Activated T-cell treated with anti-CD3 and anti-CD28 coated beads, Interleukin-2, amount 50 U/mL, for 4 hours (primary cell): ENCODE measurements around the gene ASIP. TPM values are rescaled to one million over a fixed set of nuclear protein-coding genes. Genes with fewer than 3 reads are reported as not detected.

ENCODE experiments used
- ATAC-seq, 2 donors: fragments of 200-7000 bp; cut with Tn5 transposase; one replicate each; pipeline ENCODE4 v1.10.0; 2021
- DNase-seq: peaks from one replicate; pipeline ENCODE4 v3.0.0-alpha.2; 2020
- H3K27me3 Mint-ChIP-seq: one replicate; pipeline ENCODE4 v1.8.0; 2021; ENCODE audit warnings: low read depth, mixed read lengths
- H3K36me3 Mint-ChIP-seq: one replicate; pipeline ENCODE4 v1.8.0; 2022; ENCODE audit warnings: mixed read lengths; ENCODE audit not compliant: insufficient read depth
- H3K4me1 Mint-ChIP-seq: one replicate; pipeline ENCODE4 v1.8.0; 2021; ENCODE audit warnings: low read depth, mixed read lengths
- H3K4me3 Mint-ChIP-seq: one replicate; pipeline ENCODE4 v1.8.0; 2021; ENCODE audit warnings: mild to moderate bottlenecking, moderate library complexity, mixed read lengths
- H3K9me3 Mint-ChIP-seq: one replicate; pipeline ENCODE4 v1.8.0; 2021; ENCODE audit warnings: mixed read lengths
- total RNA-seq, 3 donors: library from RNA; stranded (reverse); gene quantifications; one replicate each; pipeline ENCODE4 v1.2.1, GENCODE V29; 2021

ASIP gene
- total RNA-seq, 3 donors from 2014 or later, result not detected

GRCh38 chr20:34302312-34302722 lies 61.1 kb downstream of the ASIP start:
- H3K4me1 Mint-ChIP-seq, result peaks cover 18% of the 10 kb centered on the region
- peaks cover 2% of the 10 kb centered on the region for H3K36me3 Mint-ChIP-seq
- no peaks in the 10 kb centered on the region for H3K9me3 Mint-ChIP-seq
- H3K27me3 Mint-ChIP-seq, result no peaks in the 10 kb centered on the region
- H3K4me3 Mint-ChIP-seq, result peak overlapping the region; percentile 89
- ATAC-seq (no peak), DNase-seq (no peak)

GRCh38 chr20:34302723-34303533 lies 61.7 kb downstream of the ASIP start, which contains the start of gene AHCY:
TSS of gene AHCY (minus strand) at chr20:34303355. CDS start at chr20:34303270, 85 bp downstream.
- peaks cover 18% of the 10 kb centered on the region for H3K4me1 Mint-ChIP-seq
- ATAC-seq, result peak; percentile 95 to 96

GRCh38 chr20:34305333-34306230 lies 64.4 kb downstream of the ASIP start:
- DNase-seq (no peak), ATAC-seq (no peak)
- peaks cover 18% of the 10 kb centered on the region for H3K4me1 Mint-ChIP-seq
- H3K36me3 Mint-ChIP-seq, result no peaks in the 10 kb centered on the region
- no peak overlapping the region for H3K4me3 Mint-ChIP-seq
- peaks cover 3% of the 10 kb centered on the region for H3K27me3 Mint-ChIP-seq
- H3K9me3 Mint-ChIP-seq, result no peaks in the 10 kb centered on the region

More at GRCh38 chr20:34302723-34303533, 61.7 kb downstream of the ASIP start, which contains the start of gene AHCY:
- H3K36me3 Mint-ChIP-seq, result no peaks in the 10 kb centered on the region
- no peaks in the 10 kb centered on the region for H3K9me3 Mint-ChIP-seq
- peak within 1 kb of the TSS; percentile 89 for H3K4me3 Mint-ChIP-seq
- peak; percentile 90 for DNase-seq
- H3K27me3 Mint-ChIP-seq, result no peaks in the 10 kb centered on the region

GRCh38 chr20:34309691-34310090 lies 68.5 kb downstream of the ASIP start:
- Mint-ChIP-seq H3K4me1 (peaks cover 1% of the 10 kb centered on the region), H3K27me3 (peaks cover 17% of the 10 kb centered on the region), H3K36me3 (no peaks in the 10 kb centered on the region), H3K9me3 (no peaks in the 10 kb centered on the region), H3K4me3 (no peak overlapping the region)
- ATAC-seq (no peak), DNase-seq (no peak)

- ATAC-seq (no peak), DNase-seq (no peak)
- H3K27me3 Mint-ChIP-seq, result peaks cover 17% of the 10 kb centered on the region
- H3K36me3 Mint-ChIP-seq, result no peaks in the 10 kb centered on the region
- H3K9me3 Mint-ChIP-seq, result no peaks in the 10 kb centered on the region
- H3K4me1 Mint-ChIP-seq, result peaks cover 1% of the 10 kb centered on the region
- H3K4me3 Mint-ChIP-seq, result no peak overlapping the region
Measured at GRCh38 chr20:34310481-34311117, 69.4 kb downstream of the ASIP start.

GRCh38 chr20:34311118-34312023 lies 70.1 kb downstream of the ASIP start:
- Mint-ChIP-seq H3K4me1 (peaks cover 1% of the 10 kb centered on the region), H3K27me3 (peaks cover 17% of the 10 kb centered on the region), H3K4me3 (no peak overlapping the region), H3K9me3 (no peaks in the 10 kb centered on the region), H3K36me3 (no peaks in the 10 kb centered on the region)
- DNase-seq (no peak), ATAC-seq (no peak)

GRCh38 chr20:34312024-34312460 lies 70.8 kb downstream of the ASIP start:
- H3K4me3 Mint-ChIP-seq, result no peak overlapping the region
- peaks cover 17% of the 10 kb centered on the region for H3K27me3 Mint-ChIP-seq
- H3K4me1 Mint-ChIP-seq, result peaks cover 1% of the 10 kb centered on the region
- no peaks in the 10 kb centered on the region for H3K9me3 Mint-ChIP-seq
- ATAC-seq, result peak; percentile 1 to 12
- H3K36me3 Mint-ChIP-seq, result no peaks in the 10 kb centered on the region
- no peak for DNase-seq

- H3K4me3 Mint-ChIP-seq, result no peak overlapping the region
- no peaks in the 10 kb centered on the region for H3K9me3 Mint-ChIP-seq
- DNase-seq, result peak; percentile 82
Measured at GRCh38 chr20:34312544-34313217, 71.5 kb downstream of the ASIP start.

GRCh38 chr20:34315236-34315635 lies 74.0 kb downstream of the ASIP start:
- DNase-seq (no peak), ATAC-seq (no peak)
- Mint-ChIP-seq H3K4me3 (no peak overlapping the region), H3K36me3 (no peaks in the 10 kb centered on the region), H3K9me3 (no peaks in the 10 kb centered on the region), H3K27me3 (peaks cover 17% of the 10 kb centered on the region), H3K4me1 (peaks cover 1% of the 10 kb centered on the region)

More at GRCh38 chr20:34312544-34313217, 71.5 kb downstream of the ASIP start:
- peak; percentile 99 for ATAC-seq
- peaks cover 17% of the 10 kb centered on the region for H3K27me3 Mint-ChIP-seq
- peaks cover 1% of the 10 kb centered on the region for H3K4me1 Mint-ChIP-seq
- H3K36me3 Mint-ChIP-seq, result no peaks in the 10 kb centered on the region

GRCh38 chr20:34316196-34316814 lies 75.1 kb downstream of the ASIP start:
- Mint-ChIP-seq H3K36me3 (no peaks in the 10 kb centered on the region), H3K4me3 (no peak overlapping the region), H3K9me3 (no peaks in the 10 kb centered on the region), H3K27me3 (peaks cover 9% of the 10 kb centered on the region), H3K4me1 (peaks cover 1% of the 10 kb centered on the region)
- ATAC-seq (no peak), DNase-seq (no peak)
